ENCODE measurements around the gene PRSS8.

DNA sequence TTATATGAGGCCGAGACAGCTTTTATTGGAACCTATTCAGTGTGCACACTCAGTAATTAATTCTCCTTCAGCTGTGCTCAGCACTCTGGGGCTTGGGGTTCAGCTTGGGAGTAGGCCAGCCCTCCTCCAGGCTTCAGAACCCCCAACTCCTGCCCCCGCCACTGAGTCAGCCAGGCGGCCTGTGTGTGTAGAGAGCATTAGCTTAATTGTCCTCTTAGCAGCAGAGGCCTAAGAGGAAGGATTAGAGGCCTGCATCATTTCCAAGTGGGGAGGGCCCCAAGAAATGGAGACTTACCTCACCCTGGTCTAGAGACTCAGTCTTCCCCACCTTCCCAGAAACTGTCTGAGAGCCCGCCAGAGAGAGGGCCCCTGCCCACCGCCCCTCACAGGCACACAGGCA, 47.6 kb downstream of the PRSS8 start:
- TF ChIP-seq, protein P1, sequence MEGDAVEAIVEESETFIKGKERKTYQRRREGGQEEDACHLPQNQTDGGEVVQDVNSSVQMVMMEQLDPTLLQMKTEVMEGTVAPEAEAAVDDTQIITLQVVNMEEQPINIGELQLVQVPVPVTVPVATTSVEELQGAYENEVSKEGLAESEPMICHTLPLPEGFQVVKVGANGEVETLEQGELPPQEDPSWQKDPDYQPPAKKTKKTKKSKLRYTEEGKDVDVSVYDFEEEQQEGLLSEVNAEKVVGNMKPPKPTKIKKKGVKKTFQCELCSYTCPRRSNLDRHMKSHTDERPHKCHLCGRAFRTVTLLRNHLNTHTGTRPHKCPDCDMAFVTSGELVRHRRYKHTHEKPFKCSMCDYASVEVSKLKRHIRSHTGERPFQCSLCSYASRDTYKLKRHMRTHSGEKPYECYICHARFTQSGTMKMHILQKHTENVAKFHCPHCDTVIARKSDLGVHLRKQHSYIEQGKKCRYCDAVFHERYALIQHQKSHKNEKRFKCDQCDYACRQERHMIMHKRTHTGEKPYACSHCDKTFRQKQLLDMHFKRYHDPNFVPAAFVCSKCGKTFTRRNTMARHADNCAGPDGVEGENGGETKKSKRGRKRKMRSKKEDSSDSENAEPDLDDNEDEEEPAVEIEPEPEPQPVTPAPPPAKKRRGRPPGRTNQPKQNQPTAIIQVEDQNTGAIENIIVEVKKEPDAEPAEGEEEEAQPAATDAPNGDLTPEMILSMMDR (IDR thresholded peaks at IDR 0.05): no peak
- TF ChIP-seq POLR2A (IDR thresholded peaks at IDR 0.05): no peak
- no peak for TF ChIP-seq POLR2AphosphoS5 (IDR thresholded peaks at IDR 0.05)
